AML-193 (cell line): ENCODE measurements around the gene RMND5B.
"Not testable (repeated sequence)": the region's sequence is repeated elsewhere in the genome, so short reads cannot be mapped to it uniquely, and the experiment has no call there.

Source experiments
- DNase-seq, 2 experiments: peaks; one replicate each; lab custom pipeline; 2025; lab: John Stamatoyannopoulos, UW

The RMND5B gene

DNA sequence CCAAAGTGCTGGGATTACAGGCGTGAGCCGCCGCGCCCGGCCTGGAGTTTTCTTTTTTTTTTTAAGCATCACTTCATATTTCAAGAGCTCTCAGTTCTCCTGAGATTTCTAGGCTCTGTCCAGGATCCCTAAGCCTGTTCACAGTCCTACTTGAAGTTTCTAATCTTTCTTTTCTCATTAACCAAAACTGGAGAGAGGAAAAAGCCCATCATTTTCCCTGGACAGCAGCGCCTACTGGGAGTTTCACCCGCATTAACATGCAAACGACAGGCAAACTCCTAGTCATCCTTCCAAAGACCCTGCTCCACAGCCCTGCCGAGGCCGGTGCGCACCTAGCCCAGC, 609 bp upstream of the RMND5B start:
- DNase-seq: not testable (repeated sequence)

- DNase-seq: no peak
Measured at GRCh38 chr5:178131446-178131996, 707 bp downstream of the RMND5B start.

DNA sequence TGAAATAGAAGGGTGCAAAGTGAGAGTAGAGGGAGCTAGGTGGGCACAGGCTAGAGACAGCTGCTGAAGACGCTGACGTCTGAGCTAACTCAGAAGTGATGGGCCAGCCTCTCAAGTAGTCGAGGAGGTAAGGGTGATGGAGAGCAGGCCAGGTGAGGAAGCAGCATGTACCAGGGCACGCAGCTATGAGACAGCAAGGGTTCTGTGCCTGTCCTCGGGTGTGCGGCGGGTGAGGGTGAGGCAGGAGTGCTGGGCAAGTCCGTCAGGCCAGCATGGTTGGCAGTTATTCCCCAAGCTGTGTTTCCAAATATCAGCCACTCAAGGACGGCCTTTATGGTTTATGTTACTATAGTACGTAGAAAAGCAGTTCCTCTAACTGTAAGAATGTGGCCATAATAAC, 6.2 kb downstream of the RMND5B start:
- no peak for DNase-seq

GRCh38 chr5:178137991-178138390, 7.2 kb downstream of the RMND5B start:
- DNase-seq: no peak

DNA sequence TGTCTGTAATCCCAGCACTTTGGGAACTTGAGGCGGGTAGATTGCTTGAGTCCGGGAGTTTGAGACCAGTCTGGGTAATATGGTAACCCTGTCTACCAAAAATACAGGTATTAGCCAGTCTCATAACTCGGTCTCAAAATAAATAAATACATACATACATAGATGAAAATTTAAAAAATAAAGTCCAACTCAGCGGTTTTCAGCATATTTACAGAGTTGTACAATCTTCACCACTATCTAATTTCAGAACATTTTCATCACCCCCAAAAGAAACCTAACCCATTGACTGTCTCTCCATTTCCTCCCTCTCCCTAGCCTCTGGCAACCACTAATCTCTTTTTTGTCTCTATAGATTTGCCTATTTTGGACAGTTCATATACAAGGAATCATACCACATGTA, 10.7 kb downstream of the RMND5B start:
- DNase-seq: no peak

GRCh38 chr5:178142642-178143041, 11.8 kb downstream of the RMND5B start:
- DNase-seq: no peak

DNA sequence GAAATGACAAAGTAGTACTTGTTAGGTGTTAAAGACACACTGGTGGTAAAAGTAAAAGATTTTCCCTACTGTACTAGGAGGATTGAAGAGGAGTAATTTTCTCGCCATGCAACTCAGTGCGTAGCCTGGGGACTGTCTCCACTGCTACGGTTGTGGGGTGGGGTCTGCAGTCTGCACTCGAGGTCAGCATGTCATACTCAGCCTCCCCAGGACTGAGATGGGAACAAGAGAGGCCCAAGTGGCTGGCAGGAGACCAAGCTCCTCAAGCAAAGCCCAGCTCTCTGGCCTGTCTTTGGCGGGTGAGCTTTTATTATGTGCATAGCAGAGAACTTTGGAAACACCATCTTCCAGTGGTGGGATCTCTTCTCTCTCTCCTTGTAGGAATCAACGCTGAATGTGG, 12.4 kb downstream of the RMND5B start:
- no peak for DNase-seq

DNA sequence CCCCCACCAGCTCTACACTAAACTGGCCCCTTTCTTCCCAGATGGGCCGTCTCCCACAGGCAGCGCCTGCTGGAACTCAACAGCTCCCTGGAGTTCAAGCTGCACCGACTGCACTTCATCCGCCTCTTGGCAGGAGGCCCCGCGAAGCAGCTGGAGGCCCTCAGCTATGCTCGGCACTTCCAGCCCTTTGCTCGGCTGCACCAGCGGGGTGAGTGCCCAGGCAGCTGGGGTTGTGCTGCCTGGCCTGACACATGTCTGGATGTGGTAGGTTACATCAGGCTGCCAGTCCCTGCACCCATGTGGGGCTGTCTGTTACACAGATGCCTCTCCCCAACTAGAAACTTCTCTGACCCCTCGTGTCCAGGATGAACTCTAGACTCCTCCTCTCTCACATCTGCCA, 13.1 kb downstream of the RMND5B start:
- no peak for DNase-seq

GRCh38 chr5:178145965-178146820, 15.4 kb downstream of the RMND5B start:
- peak; percentile 31 to 40 for DNase-seq

DNA sequence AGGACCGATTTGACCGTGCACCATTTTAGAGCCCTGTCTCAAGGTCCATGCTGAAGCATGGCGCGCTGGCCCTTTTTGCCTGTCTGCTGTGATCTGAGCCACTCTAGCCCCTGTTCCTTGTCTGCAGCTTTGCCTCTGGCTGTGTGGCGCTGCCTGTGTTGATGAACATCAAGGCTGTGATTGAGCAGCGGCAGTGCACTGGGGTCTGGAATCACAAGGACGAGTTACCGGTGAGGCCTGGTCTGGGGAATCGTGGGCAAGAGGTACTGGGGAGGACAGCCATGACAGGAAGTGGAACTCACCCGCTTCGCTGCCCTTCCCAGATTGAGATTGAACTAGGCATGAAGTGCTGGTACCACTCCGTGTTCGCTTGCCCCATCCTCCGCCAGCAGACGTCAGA, 16.6 kb downstream of the RMND5B start:
- DNase-seq: no peak

DNA sequence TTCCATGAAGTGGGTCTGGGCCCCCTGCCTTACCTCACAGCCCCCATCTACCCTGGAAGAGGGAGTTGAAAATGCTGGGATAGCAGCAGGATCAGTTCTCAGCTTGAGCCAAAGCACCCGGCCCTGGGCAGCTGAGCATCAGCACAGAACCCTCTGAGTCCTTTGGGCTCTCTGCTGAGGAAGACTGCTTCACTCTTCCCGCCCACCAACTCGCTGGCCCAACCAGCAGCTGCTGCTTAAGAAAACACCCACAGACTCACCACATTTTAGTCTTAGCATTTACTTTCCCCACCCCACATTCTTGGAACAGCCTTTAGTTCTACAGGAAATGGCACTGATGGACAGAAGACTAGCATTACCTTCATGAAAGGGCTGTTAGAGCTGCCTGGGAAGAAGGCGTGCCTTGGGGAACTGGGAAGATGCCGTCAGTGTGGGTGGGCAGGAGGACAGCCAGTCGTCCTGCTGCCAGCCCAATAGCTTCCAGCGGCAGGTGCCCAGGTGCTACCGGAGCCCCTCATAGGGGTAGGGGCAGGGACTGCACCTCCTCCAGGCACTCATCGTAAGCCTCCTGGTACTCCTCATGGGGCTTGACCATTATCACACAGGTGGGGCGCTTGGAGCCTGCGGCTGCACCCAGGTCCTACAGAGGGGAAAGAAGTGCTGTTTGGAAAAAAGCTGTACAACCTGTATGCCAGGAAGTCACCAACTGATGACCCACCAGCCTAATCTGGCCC, 18.6 kb downstream of the RMND5B start:
- DNase-seq: no peak

DNA sequence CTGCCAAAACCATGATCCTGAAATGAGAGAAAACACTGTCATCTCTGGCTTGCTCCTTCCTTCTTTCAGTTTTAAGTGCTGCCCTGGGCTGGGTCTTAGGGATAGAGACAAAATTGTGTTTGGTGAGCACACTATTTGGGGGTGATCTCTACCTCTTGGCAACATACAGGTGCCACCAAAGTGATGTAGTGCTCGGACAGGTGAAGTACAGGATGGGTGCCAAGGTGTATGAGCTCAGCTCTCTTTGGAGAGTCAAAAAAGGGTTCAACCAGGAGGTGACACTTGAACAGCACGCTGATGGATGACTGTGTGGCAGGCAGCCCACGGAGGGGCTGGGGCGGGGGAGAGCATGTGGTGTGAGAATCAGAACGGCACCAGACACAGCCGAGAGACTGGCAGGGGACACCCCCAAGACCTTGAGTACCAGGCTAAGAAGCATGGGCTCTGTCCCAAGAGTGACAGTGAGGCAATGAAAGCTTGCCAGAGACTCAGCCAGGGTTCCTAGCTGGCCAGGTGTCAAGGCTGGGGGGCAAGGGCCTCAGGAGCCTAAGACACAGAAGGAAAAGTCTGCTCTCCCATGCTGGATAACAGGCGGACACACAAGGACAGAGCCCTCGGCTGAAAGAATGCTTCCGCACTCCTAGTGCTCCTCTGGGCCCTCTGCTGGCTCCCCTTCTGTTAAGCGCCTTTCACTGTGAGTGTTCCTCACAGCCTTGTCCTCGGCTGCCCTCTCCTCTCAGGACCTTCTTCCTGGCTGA, 20.3 kb downstream of the RMND5B start:
- DNase-seq: no peak

GRCh38 chr5:178152491-178153444, 22.0 kb downstream of the RMND5B start:
- DNase-seq: no peak

DNA sequence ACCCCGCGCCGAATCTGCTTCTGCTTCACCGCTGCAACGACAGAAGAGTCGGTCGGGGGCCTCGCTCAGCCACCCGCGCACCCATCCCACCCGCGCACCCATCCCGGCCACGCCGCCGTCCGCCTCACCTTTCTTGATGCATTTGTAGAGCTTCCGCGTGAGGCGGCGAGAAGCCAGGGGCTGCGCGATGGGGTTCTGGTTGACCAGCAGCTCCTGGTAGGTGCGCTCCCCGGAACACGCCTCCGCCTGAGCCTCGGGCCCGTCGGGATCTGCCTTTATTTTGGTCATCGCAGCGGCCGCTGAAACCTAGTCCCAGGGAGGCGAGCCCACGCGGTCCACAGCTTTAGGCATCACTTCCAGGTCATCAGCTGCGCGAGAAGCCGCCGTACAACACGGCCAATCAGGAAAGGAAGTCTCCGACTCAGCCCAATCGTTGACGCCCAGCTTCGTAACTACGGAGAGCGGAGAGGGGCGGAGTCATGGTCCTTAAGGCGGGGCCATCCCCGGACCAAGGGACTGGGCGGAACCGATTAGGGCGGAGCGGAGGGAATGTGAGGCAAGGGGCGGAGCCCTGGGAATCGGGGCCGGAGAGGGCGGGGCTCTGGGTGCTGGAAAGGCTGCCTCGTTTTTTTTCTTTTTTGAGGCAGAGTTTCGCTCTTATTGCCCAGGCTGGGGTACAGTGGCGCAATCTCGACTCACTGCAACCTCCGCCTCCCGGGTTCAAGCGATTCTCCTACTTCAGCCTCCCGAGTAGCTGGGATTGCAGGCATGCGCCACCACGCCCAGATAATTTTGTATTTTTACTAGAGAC, 22.9 kb downstream of the RMND5B start, which contains the start of gene NHP2:
Gene NHP2, minus strand, starts transcription at position 356 of the 811 bp plus-strand sequence. Its CDS starts 68 bp downstream, at position 288.
- DNase-seq: peak; percentile 95 to 97

- DNase-seq: no peak
Measured at GRCh38 chr5:178155065-178155464, 24.3 kb downstream of the RMND5B start.

DNA sequence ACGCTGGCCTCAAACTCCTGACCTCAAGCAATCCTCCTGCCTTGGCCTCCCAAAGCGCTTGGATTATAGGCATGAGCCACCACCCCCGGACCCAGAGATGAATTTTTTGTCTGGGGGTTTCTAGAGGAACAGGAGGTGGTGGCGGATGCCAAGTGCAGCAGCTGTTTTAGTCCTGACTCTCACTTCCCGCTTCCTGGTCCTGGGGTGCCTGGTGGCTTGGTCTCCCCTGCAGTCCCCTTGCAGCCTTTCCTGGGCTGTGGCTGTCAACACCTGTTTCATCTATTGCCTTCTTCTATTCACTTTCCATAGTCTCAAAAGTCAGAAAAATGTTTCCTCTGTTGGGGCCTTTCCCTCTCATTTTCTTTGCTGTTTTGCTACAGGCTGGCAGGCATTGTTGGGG, 29.4 kb downstream of the RMND5B start:
- DNase-seq: no peak

- no peak for DNase-seq
Measured at GRCh38 chr5:178162481-178162880, 31.7 kb downstream of the RMND5B start.

- DNase-seq: peak; percentile 31 to 75
Measured at GRCh38 chr5:178163772-178164735, 33.2 kb downstream of the RMND5B start.

- no peak for DNase-seq
Measured at GRCh38 chr5:178165581-178165980, 34.8 kb downstream of the RMND5B start.
